ENCODE measurements around the gene FAM170B. TPM values are rescaled to one million over a fixed set of nuclear protein-coding genes. Genes with fewer than 3 reads are reported as not detected.

The FAM170B gene
- total and polyA plus RNA-seq, 2 of the 4 experiments (the other 2 are of a cell fraction), result not detected

DNA sequence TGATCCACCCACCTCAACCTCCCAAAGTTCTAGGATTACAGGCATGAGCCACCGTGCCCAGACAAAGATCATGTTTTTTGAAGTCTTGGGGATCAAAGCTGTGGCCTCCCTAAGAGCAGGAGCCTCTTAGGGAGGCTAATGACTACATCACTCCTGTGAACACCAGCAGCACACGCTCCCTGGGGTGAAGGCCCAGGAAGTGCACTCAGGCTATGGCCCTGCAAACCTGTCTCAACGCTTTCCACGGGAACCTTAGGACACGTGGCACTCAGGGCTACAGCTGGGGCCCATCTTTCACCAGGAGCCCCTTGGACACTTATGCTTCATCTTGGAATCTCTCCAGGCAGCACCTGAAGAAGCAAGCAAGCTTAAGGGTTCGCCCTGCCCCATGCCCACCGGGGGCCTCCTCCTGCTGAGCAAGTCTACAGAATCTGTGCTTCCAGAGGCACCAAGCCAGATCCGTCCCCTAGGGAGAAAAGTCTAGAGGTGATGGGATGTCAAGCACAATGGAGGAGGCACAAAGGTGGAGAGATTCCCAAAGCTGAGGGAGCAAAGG lies 36.9 kb downstream of the FAM170B start:
- Histone ChIP-seq H3K23ac (ENCODE audit: low read depth, low read length) (no peak overlapping the region), H2BK120ac (ENCODE audit: low read depth, low read length) (no peak overlapping the region), H2BK5ac (ENCODE audit: low read depth, low read length, poor library complexity, severe bottlenecking) (no peak overlapping the region), H3K9ac (ENCODE audit: low read depth, low read length) (no peak overlapping the region), H2AFZ (replicated peaks; ENCODE audit: low read length, poor library complexity) (no peak overlapping the region), H2BK15ac (ENCODE audit: low read depth, low read length) (no peak overlapping the region), H3K4me1 (ENCODE audit: control insufficient read depth, insufficient read depth, low read length) (peaks cover 2% of the 10 kb centered on the region; the same call in 1 of the 2 replicates), H3K4me3 (ENCODE audit: insufficient read depth, low read depth, low read length) (no peak overlapping the region), H3K14ac (replicated peaks; ENCODE audit: low read depth, low read length) (no peak overlapping the region), H3K18ac (ENCODE audit: low read depth, low read length) (no peak overlapping the region), H3K79me1 (ENCODE audit: low read depth in 1 of 2, low read length in 2 of 2) (no peaks in the 10 kb centered on the region; a peak in 1 of 4 replicates), H4K5ac (ENCODE audit: low read depth, low read length) (no peak overlapping the region), H3K56ac (ENCODE audit: extremely low read depth, insufficient read depth, low read length) (no peak overlapping the region), H3K36me3 (ENCODE audit: control insufficient read depth, insufficient read depth, low read length) (peaks cover 5% of the 10 kb centered on the region; the same call in 1 of the 2 replicates), H2AK5ac (ENCODE audit: low read depth, low read length) (no peak overlapping the region), H3K4ac (ENCODE audit: low read depth, low read length) (no peak overlapping the region), H3K27me3 (ENCODE audit: control insufficient read depth, insufficient read depth, low read length) (no peaks in the 10 kb centered on the region), H2AK9ac (replicated peaks; ENCODE audit: low read depth, low read length, poor library complexity) (peak overlapping the region; percentile 71), H4K20me1 (ENCODE audit: insufficient read depth, low read length) (0 out of 2 replicates have a peak, but pooled peaks cover 4% of the 10 kb centered on the region), H4K8ac (ENCODE audit: low read depth in 2 of 2, low read length in 2 of 2) (no peak overlapping the region), H2BK20ac (ENCODE audit: low read depth, low read length) (no peak overlapping the region), H3K4me2 (ENCODE audit: low read depth, low read length) (no peak overlapping the region), H3K9me1 (ENCODE audit: insufficient read depth, low read length) (peaks cover 4% of the 10 kb centered on the region; the same call in 1 of the 2 replicates), H3K27ac (ENCODE audit: insufficient read depth, low read length) (no peak overlapping the region), H4K91ac (ENCODE audit: insufficient read depth, low read depth, low read length) (no peak overlapping the region), H3K9me3 (ENCODE audit: control insufficient read depth, insufficient read depth, low read length) (no peaks in the 10 kb centered on the region)
- no peak for ATAC-seq (ENCODE audit: low read depth)
- dilution Hi-C loops (cut with HindIII; ENCODE audit: low sequenced_read_pairs, unreplicated experiment), result no loop called here
- no peak for DNase-seq
- no peak for TF ChIP-seq CTCF (conservative IDR thresholded peaks at IDR 0.05; ENCODE audit: low read depth, low read length)
- TF ChIP-seq MAFK (IDR thresholded peaks at IDR 0.05; ENCODE audit: low read depth, low read length), result no peak
- no peak for TF ChIP-seq MAZ (IDR thresholded peaks at IDR 0.05; ENCODE audit: borderline replicate concordance, low read depth, low read length)
- no peak for TF ChIP-seq RAD21 (IDR thresholded peaks at IDR 0.05; ENCODE audit: low read length)
- no peak for TF ChIP-seq POLR2A (IDR thresholded peaks at IDR 0.05; ENCODE audit: low read depth, low read length)
- no peak for TF ChIP-seq BHLHE40 (IDR thresholded peaks at IDR 0.05; ENCODE audit: low read depth, low read length)
- no peak for TF ChIP-seq RCOR1 (IDR thresholded peaks at IDR 0.05; ENCODE audit: insufficient replicate concordance, low read length)
- no peak for TF ChIP-seq FOS (IDR thresholded peaks at IDR 0.05; ENCODE audit: low read depth, low read length)
- no peak for TF ChIP-seq CEBPB (IDR thresholded peaks at IDR 0.05; ENCODE audit: low read depth, low read length)
- TF ChIP-seq USF2 (IDR thresholded peaks at IDR 0.05; ENCODE audit: low read depth, low read length), result no peak
- TF ChIP-seq NFE2L2 (IDR thresholded peaks at IDR 0.05; ENCODE audit: low read depth, low read length), result no peak
- no peak for TF ChIP-seq SMC3 (IDR thresholded peaks at IDR 0.05; ENCODE audit: low read depth, low read length)
- TF ChIP-seq RFX5 (IDR thresholded peaks at IDR 0.05; ENCODE audit: low read depth, low read length), result no peak
- TF ChIP-seq, protein P1, sequence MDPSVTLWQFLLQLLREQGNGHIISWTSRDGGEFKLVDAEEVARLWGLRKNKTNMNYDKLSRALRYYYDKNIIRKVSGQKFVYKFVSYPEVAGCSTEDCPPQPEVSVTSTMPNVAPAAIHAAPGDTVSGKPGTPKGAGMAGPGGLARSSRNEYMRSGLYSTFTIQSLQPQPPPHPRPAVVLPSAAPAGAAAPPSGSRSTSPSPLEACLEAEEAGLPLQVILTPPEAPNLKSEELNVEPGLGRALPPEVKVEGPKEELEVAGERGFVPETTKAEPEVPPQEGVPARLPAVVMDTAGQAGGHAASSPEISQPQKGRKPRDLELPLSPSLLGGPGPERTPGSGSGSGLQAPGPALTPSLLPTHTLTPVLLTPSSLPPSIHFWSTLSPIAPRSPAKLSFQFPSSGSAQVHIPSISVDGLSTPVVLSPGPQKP (IDR thresholded peaks at IDR 0.05; ENCODE audit: borderline replicate concordance, low read depth, low read length), result no peak
- TF ChIP-seq MXI1 (IDR thresholded peaks at IDR 0.05; ENCODE audit: borderline replicate concordance, low read depth, low read length), result no peak
- TF ChIP-seq CHD1 (IDR thresholded peaks at IDR 0.05; ENCODE audit: low read depth, low read length), result no peak
- in situ Hi-C loops (cut with MboI; ENCODE audit: low sequenced_read_pairs), result no loop called here
- 100% methylated on average over 1 of the region's 8 CpGs; no CpG with 5 or more reads in 1 of the 2 experiments for WGBS, 2 experiments (ENCODE audit: extremely low coverage in 2 of 2, insufficient read length in 1 of 2)
- CTCF ChIA-PET, result no interaction called here
- POLR2A ChIA-PET (ENCODE audit: unreplicated experiment), result no interaction called here
- BruUV-seq (replicated peaks), result no TSS peak
- intact Hi-C loops (cut with micrococcal nuclease), result no loop called here

All from IMR-90 (cell line).